ENCODE results near the gene C1QC.

- TF ChIP-seq SUZ12 (IDR thresholded peaks at IDR 0.05; ENCODE audit: low read length), result no peak
- TF ChIP-seq CTCF (IDR thresholded peaks at IDR 0.05; ENCODE audit: control extremely low read depth in 1 of 3, insufficient read depth in 1 of 3, low read depth in 1 of 3, low read length in 3 of 3), result no peak
- no peak for TF ChIP-seq GABPA (IDR thresholded peaks at IDR 0.05; ENCODE audit: borderline replicate concordance, insufficient read depth, low read length)
- TF ChIP-seq POLR2A (IDR thresholded peaks at IDR 0.05; ENCODE audit: control extremely low read depth in 1 of 2, low read depth in 2 of 2, low read length in 2 of 2), result no peak
- TF ChIP-seq YY1 (IDR thresholded peaks at IDR 0.05; ENCODE audit: low read depth, low read length), result no peak
- no peak for TF ChIP-seq EZH2 (IDR thresholded peaks at IDR 0.05; ENCODE audit: low read depth, low read length, severe bottlenecking)
- no peak for TF ChIP-seq HDAC2 (IDR thresholded peaks at IDR 0.05; ENCODE audit: borderline replicate concordance in 1 of 2, low read depth in 2 of 2, low read length in 2 of 2)
These were observed 2.5 kb downstream of the C1QC start for GRCh38 chr1:22645931-22646330.

Data from H1 (cell line).